Gastroesophageal sphincter (tissue), 3 donors: ENCODE data around the gene WDR37.

Source experiments
- POLR2A ChIP-seq, 2 donors: fragments of 450-650 bp; IDR thresholded peaks; one replicate each; pipeline ENCODE4 v1.6.1; 2017; ENCODE audit warnings: antibody characterized with exemption in 2 of 2, mild to moderate bottlenecking in 2 of 2, moderate library complexity in 1 of 2
- POLR2AphosphoS5 ChIP-seq: sonication (generic); formaldehyde crosslinking; IDR thresholded peaks from one replicate; pipeline ENCODE4 v1.6.1; 2017; ENCODE audit warnings: antibody characterized with exemption
- TF ChIP-seq, protein P1 (sequence below), 4 experiments: fragments of 200-600 bp in 2 of 4; fragments of 450-650 bp in 2 of 4; sonication (generic) in 1 of 4; IDR thresholded peaks; one replicate each; pipeline ENCODE4 v1.5.1; 2017 to 2019; ENCODE audit warnings: antibody characterized with exemption in 4 of 4, mild to moderate bottlenecking in 2 of 4, moderate library complexity in 2 of 4

DNA sequence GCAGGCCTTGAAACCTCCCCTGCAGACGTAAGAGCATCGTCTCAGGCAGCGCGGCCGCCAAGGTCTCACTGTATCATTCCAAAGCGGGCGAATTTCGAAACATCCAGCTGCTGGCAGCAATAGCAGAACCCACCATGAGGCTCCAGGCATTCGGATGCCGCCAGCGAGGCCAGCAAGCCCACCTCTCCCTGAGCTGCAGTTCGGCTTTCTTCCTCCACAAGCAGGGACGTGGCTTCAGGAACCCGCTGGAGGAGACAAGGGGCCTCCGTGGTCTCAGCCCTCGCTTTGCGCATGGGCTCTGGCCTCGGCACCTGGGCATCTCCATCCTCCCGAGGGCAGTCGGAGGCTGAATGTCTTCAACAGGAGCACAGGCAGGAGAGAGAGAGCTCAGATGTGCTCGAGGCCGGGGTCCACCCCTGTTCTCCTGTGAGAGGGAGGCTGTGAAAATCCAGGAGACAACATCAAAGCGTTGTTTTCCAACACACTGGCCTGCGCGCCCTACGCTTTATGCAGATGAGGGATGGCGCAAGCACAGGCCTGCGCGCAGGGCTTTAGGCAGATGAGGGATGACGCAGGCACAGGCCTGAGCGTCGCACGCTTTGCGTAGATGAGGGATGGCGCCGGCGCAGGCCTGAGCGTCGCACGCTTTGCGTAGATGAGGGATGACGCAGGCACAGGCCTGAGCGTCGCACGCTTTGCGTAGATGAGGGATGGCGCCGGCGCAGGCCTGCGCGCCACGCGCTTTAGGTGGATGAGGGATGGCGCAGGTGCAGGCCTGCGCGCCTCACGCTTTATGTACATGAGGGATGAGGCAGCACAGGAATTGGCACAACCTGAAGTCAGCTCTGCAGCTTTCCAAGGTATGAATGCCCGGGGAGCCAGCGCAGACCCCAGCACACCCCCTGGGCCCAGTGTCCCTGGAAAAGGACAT, 103.2 kb downstream of the WDR37 start:
- TF ChIP-seq, protein P1, sequence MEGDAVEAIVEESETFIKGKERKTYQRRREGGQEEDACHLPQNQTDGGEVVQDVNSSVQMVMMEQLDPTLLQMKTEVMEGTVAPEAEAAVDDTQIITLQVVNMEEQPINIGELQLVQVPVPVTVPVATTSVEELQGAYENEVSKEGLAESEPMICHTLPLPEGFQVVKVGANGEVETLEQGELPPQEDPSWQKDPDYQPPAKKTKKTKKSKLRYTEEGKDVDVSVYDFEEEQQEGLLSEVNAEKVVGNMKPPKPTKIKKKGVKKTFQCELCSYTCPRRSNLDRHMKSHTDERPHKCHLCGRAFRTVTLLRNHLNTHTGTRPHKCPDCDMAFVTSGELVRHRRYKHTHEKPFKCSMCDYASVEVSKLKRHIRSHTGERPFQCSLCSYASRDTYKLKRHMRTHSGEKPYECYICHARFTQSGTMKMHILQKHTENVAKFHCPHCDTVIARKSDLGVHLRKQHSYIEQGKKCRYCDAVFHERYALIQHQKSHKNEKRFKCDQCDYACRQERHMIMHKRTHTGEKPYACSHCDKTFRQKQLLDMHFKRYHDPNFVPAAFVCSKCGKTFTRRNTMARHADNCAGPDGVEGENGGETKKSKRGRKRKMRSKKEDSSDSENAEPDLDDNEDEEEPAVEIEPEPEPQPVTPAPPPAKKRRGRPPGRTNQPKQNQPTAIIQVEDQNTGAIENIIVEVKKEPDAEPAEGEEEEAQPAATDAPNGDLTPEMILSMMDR (IDR thresholded peaks at IDR 0.05) = no peak
- no peak for TF ChIP-seq POLR2A (IDR thresholded peaks at IDR 0.05)
- no peak for TF ChIP-seq POLR2AphosphoS5
